H54 (cell line): Measurements from ENCODE around the gene PDCD7.
"Not testable (repeated sequence)": the region's sequence is repeated elsewhere in the genome, so short reads cannot be mapped to it uniquely, and the experiment has no call there.

Experiments used
- DNase-seq: peaks from one replicate; pipeline ENCODE4 v3.0.0; 2011; ENCODE audit warnings: low spot score, mixed read lengths; ENCODE audit not compliant: insufficient read length
- FAIRE-seq: peaks from 3 replicates; lab custom pipeline; 2011; peaks lifted over from hg19 to GRCh38; lab: Jason Lieb, UNC
- POLR2A ChIP-seq: IDR thresholded peaks from 2 replicates; pipeline ENCODE4 v1.6.1; 2011; ENCODE audit warnings: low read depth, mild to moderate bottlenecking, low read length

Gene PDCD7

DNA sequence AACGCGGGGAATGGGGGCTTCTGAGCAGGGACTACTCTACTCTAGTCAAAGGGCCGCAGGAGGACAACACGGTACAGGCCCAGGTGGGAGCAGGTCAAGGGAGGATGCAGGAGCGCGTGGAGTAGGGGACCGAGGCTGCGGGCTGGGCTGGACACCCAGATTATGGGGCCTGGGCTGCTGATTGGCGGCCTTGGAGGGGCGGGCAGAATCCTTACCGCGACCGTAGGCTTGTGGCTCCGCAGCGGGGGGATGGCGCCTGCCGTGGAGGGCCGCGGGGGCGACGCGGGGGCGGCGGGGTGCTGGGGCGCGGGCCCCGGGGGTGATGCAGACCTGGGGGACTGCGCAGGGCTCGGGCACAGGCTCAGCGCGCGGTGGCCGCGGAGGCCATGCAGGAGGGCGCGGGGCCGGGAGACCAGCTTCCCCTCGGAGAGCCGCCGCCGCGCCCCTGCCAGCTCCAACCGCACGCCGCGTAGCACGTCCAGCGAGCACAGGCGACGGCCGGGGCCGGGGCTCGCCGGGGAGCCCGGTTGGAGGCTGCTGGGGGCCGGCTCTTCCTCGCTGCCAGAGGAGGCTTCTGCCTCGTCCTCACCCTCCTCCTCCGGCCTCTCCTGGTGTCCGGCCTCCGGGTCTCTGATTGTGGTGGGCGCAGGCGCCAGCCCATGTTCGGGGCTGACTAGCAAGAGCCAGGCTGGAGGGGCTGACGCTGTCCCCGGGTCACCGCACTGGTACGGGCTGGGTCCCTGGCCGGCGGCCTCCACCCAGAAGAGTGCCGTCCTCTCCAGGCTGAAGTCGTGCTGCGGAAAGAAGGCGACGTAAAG lies 31.5 kb downstream of the PDCD7 start:
- FAIRE-seq (no peak), DNase-seq (no peak)
- no peak for TF ChIP-seq POLR2A

DNA sequence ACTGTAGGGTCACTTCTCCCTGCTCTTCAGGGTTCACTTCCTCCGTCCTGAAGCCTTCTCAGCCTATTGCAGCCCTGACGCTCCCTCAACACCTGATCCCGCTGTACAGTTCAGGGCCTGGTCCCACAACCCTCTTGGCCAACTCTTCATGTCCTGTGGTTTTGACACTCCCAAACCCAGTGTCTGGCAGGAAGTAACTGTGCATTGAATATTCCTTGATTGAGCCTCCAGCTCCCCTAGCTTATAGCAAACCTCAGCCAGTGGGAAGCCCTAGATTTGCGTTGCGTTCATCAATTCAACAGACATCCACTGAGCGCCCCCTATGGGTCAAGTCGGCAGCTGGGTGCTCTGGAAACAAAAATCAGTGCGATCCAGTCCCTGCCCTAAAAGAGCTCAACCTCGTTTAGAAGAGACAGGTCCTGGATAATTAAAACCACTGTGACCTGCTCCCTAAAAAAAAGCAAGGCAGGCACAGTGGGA lies 32.2 kb downstream of the PDCD7 start:
- DNase-seq (peak; percentile 35), FAIRE-seq (no peak)
- no peak for TF ChIP-seq POLR2A

DNA sequence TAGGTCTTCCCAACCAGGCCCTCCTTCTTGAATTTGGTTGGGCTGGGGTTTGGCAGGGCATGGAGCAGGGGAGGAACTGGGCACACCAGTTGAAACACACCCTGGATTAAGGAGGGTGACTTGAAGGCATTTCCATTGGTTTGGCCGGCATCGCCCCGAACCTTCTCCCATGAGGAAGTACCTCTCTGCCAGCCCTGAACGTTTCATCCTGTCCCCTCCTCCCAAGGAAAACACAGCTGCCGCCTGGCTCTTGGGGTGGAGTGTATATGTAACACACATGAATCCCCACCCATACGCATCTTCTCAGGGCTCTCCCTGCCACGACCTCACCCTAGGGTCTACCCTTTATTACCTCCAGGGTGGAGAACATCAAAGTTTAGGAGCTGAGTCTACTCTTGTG lies 33.2 kb downstream of the PDCD7 start:
- FAIRE-seq (no peak), DNase-seq (no peak)

DNA sequence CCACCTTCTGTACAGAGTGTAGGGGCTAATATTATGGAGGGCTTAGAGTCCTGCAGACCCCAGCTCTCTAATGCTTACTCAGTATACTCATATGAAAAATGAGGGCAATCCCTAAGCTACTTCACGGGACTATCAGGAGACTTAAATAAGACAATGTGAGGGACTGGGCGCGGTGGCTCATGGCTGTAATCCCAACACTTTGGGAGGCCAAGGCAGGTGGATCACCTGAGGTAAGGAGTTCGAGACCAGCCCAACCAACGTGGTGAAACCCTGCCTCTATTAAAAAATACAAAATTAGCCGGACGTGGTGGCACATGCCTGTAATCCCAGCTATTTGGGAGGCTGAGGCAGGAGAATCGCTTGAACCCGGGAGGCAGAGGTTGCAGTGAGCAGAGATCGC lies 33.8 kb downstream of the PDCD7 start:
- FAIRE-seq, DNase-seq: not testable (repeated sequence)

More for the DNA sequence above, 33.2 kb downstream of the PDCD7 start:
- no peak for TF ChIP-seq POLR2A

- no peak for TF ChIP-seq POLR2A
- DNase-seq, result no peak
- no peak for FAIRE-seq
Observed at GRCh38 chr15:65099336-65099735, 34.3 kb downstream of the PDCD7 start.

DNA sequence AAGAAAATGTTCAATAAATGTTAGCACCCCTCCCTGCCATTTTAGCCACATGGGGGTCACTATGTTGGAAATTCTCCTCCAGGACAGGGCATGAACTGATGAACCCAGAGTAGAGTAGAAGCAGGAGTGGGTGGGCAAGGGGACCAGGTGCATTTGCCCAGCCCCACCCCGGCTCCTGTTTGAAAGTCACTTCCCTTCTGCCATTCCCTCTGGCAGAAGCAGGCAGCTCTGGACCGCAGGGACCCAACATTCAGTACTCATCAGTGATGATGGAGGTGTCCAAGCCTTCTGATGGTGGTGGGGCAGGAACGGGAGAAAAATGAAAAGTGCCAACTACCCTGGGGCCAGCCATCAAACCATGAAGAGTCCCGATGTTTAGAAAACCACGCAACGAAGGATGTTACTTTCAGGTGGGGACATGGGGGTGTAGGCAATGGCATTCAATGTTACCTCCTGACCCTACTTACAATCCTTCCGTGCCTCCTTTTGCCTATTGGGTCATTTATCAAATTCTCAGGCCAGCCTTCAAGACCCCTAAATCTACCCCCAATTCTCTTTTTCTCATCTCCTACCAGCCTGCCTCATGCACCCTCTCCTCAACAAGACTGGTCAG lies 35.9 kb downstream of the PDCD7 start:
- no peak for TF ChIP-seq POLR2A
- no peak for DNase-seq
- FAIRE-seq, result no peak

GRCh38 chr15:65096481-65097385 lies 36.9 kb downstream of the PDCD7 start:
- no peak for TF ChIP-seq POLR2A
- FAIRE-seq (no peak), DNase-seq (no peak)

DNA sequence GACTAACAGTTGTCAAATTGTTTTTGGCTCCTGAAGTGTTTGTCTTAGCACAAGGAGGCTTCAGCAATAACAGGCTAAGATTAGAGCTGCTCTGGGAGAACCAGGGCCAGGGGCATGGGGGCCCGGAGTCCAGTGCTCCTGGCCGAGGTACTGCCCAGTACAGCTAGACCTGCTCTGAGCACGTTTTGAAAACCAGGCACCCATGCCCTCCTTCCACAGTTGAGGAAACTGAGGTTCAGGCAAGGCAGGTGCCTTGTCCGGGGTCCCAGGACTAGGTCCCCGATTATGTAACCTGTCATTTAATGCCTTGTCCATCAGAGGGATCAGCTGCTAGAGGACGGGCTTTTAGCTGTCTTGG lies 37.9 kb downstream of the PDCD7 start:
- TF ChIP-seq POLR2A, result no peak
- DNase-seq (no peak), FAIRE-seq (no peak)

- TF ChIP-seq POLR2A, result no peak
- FAIRE-seq, result no peak
- no peak for DNase-seq
Observed at GRCh38 chr15:65095011-65095746, 38.4 kb downstream of the PDCD7 start.

GRCh38 chr15:65094294-65094995 lies 39.2 kb downstream of the PDCD7 start:
- FAIRE-seq, result no peak
- DNase-seq, result no peak
- TF ChIP-seq POLR2A, result no peak

DNA sequence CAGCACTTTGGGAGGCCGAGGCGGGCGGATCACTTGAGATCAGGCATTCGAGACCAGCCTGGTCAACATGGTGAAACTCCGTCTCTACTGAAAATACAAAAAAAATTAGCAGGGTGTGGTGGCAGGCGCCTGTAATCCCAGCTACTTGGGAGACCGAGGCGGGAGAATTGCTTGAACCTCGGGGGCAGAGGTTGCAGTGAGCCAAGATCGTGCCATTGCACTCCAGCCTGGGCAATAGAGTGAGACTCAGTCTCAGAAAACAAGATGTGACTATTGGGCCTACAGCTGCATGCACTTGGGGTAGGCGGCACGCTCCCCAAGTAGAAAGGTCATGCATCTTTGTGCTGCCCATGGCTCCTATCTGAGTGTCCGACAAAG lies 39.8 kb downstream of the PDCD7 start:
- not testable (repeated sequence) for FAIRE-seq, DNase-seq

GRCh38 chr15:65092911-65093792 lies 40.5 kb downstream of the PDCD7 start:
- DNase-seq, result no peak
- TF ChIP-seq POLR2A, result no peak
- FAIRE-seq, result no peak
